ENCODE measurements around the gene GCSAML.

The GCSAML gene

GRCh38 chr1:247576514-247576913, 27.6 kb downstream of the GCSAML start:
- no peak for DNase-seq

DNA sequence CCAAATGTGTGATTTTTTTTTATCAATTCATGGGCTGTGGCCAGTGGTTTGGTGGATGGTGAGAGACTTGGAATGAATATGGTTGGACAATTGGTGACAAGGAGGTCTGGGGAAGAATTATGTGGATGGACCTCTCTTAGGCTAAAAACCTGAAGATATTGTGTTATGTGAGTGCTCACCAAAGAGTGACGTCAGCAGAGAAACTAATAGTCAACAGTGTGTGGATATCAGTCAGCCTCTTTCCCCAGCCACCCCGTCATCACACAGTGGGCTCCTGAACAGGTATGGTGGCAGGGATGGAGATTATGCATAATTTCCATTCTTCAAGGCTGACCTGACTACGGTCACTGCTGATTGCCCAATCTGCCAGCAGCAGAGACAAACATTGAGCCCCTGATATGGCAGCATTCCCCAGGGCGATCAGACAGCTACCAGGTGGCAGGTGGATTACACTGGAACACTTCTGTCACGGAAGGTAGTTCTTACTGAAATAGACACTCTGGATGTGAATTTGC, 30.1 kb downstream of the GCSAML start:
- DNase-seq: no peak

DNA sequence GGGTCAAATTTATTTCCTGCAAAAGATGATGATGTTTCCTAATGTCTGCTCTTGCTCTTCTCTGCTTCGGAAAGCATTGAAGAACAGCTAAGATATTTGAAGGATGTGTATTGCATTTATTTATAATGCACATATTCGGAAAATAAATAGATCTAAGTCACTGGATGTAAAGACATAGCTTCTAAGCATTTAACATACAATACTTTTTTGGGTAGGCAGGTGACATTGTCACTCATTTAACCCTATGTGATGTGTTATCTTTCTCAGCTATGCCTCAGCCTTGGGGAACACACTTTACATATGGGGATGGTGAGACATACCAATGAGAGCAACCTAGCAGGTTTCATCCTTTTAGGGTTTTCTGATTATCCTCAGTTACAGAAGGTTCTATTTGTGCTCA, 39.1 kb downstream of the GCSAML start, which contains the start of gene OR2G2:
OR2G2 (plus strand) TSS at position 301 of the 400 bp plus-strand sequence; CDS start at position 301, 0 bp downstream.
- DNase-seq: no peak

GRCh38 chr1:247605286-247605685, 56.4 kb downstream of the GCSAML start, which contains the start of gene OR2G3:
Gene OR2G3 (plus strand): TSS chr1:247605586. CDS start chr1:247605586, 0 bp downstream.
- DNase-seq: no peak

DNA sequence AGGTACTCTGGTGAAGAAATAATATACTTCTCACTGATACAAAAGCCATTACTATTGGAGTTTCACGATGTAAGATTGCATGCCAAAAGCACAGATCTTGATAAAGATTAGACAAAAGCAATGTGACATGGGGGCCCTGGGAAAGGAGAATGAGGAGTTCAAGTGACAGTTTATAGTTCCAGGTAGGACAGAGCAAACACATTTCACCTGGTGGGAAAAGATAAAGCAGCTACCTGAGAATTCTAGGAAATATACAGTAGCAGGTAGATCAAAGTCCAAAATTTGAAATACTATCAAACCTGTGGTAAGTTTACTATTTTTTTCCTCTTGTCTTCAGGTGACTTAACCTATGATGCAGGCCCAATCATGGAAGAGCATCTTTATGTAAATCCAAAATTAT, 64.5 kb downstream of the GCSAML start:
- no peak for DNase-seq

DNA sequence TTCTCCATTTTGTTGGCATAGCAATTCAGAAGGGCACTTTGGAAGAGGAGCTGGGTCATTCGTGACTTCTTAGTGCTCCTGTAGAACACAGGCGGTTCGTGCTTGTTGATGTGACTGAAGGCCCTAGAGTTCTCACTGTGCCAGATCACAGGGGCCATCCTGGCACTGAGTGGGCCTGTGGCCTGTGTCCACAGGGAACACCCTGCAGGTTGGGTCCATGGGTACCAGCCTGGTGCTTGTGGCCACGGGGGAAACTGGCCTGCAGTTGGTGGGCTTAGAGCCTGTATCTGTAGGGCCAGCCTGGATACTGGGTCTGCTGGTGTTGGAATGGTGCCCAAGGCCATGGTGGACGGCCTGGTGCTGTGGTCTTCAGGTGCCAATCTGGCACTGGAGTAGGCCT, 65.7 kb downstream of the GCSAML start:
- no peak for DNase-seq
